DND-41 (cell line): ENCODE results near the gene ADTRP.

ENCODE experiments used
- EZH2 ChIP-seq: IDR thresholded peaks from 3 replicates; pipeline ENCODE4 v1.6.1; 2012; ENCODE audit warnings: borderline replicate concordance, low read depth, mild to moderate bottlenecking, moderate library complexity, low read length, inconsistent platforms; ENCODE audit not compliant: severe bottlenecking
- TF ChIP-seq, protein P1 (sequence below): IDR thresholded peaks from 2 replicates; pipeline ENCODE4 v1.5.1; 2012; ENCODE audit warnings: borderline replicate concordance, low read length, moderate library complexity, mild to moderate bottlenecking; ENCODE audit not compliant: poor library complexity, severe bottlenecking; ENCODE audit errors: extremely low read depth

DNA sequence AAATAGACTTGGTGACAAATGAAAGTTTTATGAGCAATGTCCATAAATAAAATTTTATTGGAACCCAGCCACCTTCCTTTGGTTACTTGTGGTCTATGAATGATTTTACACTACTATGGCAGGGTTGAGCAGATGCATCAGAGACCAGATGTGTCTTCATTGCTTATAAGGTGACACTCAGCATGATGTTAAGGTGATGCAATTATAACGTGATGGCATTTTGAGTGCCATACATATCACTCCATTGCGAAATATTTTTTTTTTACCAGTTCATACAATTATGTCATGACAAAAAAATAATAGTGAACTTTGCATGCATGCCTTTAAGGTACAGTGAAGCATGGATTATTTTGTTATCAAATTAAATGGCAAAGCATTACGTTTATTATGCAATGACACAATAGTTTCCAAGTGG is 96.0 kb downstream of the ADTRP start:
- TF ChIP-seq, protein P1, sequence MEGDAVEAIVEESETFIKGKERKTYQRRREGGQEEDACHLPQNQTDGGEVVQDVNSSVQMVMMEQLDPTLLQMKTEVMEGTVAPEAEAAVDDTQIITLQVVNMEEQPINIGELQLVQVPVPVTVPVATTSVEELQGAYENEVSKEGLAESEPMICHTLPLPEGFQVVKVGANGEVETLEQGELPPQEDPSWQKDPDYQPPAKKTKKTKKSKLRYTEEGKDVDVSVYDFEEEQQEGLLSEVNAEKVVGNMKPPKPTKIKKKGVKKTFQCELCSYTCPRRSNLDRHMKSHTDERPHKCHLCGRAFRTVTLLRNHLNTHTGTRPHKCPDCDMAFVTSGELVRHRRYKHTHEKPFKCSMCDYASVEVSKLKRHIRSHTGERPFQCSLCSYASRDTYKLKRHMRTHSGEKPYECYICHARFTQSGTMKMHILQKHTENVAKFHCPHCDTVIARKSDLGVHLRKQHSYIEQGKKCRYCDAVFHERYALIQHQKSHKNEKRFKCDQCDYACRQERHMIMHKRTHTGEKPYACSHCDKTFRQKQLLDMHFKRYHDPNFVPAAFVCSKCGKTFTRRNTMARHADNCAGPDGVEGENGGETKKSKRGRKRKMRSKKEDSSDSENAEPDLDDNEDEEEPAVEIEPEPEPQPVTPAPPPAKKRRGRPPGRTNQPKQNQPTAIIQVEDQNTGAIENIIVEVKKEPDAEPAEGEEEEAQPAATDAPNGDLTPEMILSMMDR: no peak
- TF ChIP-seq EZH2: no peak
